ENCODE results near the gene GLS. TPM values are rescaled to one million over a fixed set of nuclear protein-coding genes. Genes with fewer than 3 reads are reported as not detected.

GLS gene
- total and polyA plus RNA-seq, 9 of the 15 experiments (the other 6 are each of a cell fraction or from before 2014, with no cell fraction given) = 13.7 to 77.5 (median 48.2) TPM

GRCh38 chr2:190972846-190973245, 92.2 kb downstream of the GLS start:
- no peaks in the 10 kb centered on the region for H4K20me1 ChIP-seq (replicated peaks; ENCODE audit: control insufficient read depth, insufficient read depth, low read length)
- H3K27me3 ChIP-seq (ENCODE audit: control insufficient read depth in 2 of 2, insufficient read depth in 2 of 2, low read length in 2 of 2) = no peaks in the 10 kb centered on the region
- no TSS peak for BruUV-seq (replicated peaks)
- TF ChIP-seq PYGO2 (tag; IDR thresholded peaks at IDR 0.05) (no peak), ARID3A (IDR thresholded peaks at IDR 0.05; ENCODE audit: borderline replicate concordance, low read depth, low read length) (no peak), FUS (optimal IDR thresholded peaks at IDR 0.05; ENCODE audit: low read depth, low read length) (no peak), ETS1 (conservative IDR thresholded peaks at IDR 0.05; ENCODE audit: control insufficient read depth, low read depth, low read length) (no peak), ZNF232 (CRISPR knock-in tag; IDR thresholded peaks at IDR 0.05) (no peak), SRSF1 (IDR thresholded peaks at IDR 0.05; ENCODE audit: low read depth, low read length) (no peak)
- no peaks in the 10 kb centered on the region for H3K79me2 ChIP-seq (ENCODE audit: control insufficient read depth, insufficient read depth, low read length)
- H2AFZ ChIP-seq (ENCODE audit: low read depth, low read length) = no peak overlapping the region
- no peak for DNase-seq (ENCODE audit: extremely low read depth in 1 of 4, low spot score in 3 of 4)
- no peak overlapping the region for H3K4me2 ChIP-seq (ENCODE audit: insufficient read depth, low read length)
- ATAC-seq = no peak
- H3K4me1 ChIP-seq (replicated peaks in 1 of 2; ENCODE audit: control insufficient read depth in 2 of 2, insufficient read depth in 2 of 2, low read length in 2 of 2) = no peaks in the 10 kb centered on the region
- no peak for FAIRE-seq
- H3K4me3 ChIP-seq = no peak overlapping the region
- ChIA-PET POLR2A (no interaction called here), CTCF (ENCODE audit: low intra/inter-chr PET ratio) (no interaction called here)
- no peaks in the 10 kb centered on the region for H3K9me3 ChIP-seq (replicated peaks; ENCODE audit: control insufficient read depth, insufficient read depth, low read depth, low read length)
- 50% methylated on average over 2 of the region's 3 CpGs for WGBS (ENCODE audit: insufficient coverage, low coverage, missing lambda C conversion rate)
- no peak overlapping the region for H3K9ac ChIP-seq (ENCODE audit: insufficient read depth in 1 of 2, low read depth in 2 of 2, low read length in 2 of 2)
- in situ Hi-C loops (cut with MboI) (no loop called here), intact Hi-C loops (cut with micrococcal nuclease) (no loop called here)
- H3K36me3 ChIP-seq (ENCODE audit: control insufficient read depth, insufficient read depth, low read length) = peaks cover 88% of the 10 kb centered on the region; the same call in 2 of the 3 replicates
- H3K27ac ChIP-seq (ENCODE audit: extremely low read depth, low read depth, low read length) = no peak overlapping the region
- H3K9me1 ChIP-seq (ENCODE audit: control insufficient read depth, insufficient read depth, low read length) = no peaks in the 10 kb centered on the region

Measured in K562 (cell line).